Testis (tissue), 3 donors: ENCODE data around the gene CREBRF. TPM values are rescaled to one million over a fixed set of nuclear protein-coding genes. Genes with fewer than 3 reads are reported as not detected.

Experiments
- DNase-seq: peaks from one replicate; pipeline ENCODE4 v3.0.0-alpha.2; 2019
- H3K27ac ChIP-seq, 2 donors: fragments of 200-600 bp; sonication (generic); one replicate each; pipeline ENCODE4 v1.5.1; 2019
- H3K27me3 ChIP-seq: fragments of 200-600 bp; sonication (generic); one replicate; pipeline ENCODE4 v1.5.1; 2019
- H3K36me3 ChIP-seq: fragments of 200-600 bp; sonication (generic); one replicate; pipeline ENCODE4 v1.5.1; 2017; ENCODE audit warnings: low read depth; ENCODE audit errors: missing control alignments
- H3K4me1 ChIP-seq: fragments of 200-600 bp; sonication (generic); one replicate; pipeline ENCODE4 v1.5.1; 2019
- H3K4me3 ChIP-seq, 2 donors: fragments of 200-600 bp; sonication (generic); one replicate each; pipeline ENCODE4 v1.5.1; 2017 to 2019
- H3K9me3 ChIP-seq: fragments of 200-600 bp; sonication (generic); one replicate; pipeline ENCODE4 v1.5.1; 2017
- POLR2A ChIP-seq: fragments of 450-650 bp; IDR thresholded peaks from one replicate; pipeline ENCODE4 v1.6.1; 2017; ENCODE audit warnings: antibody characterized with exemption, mild to moderate bottlenecking, moderate library complexity
- WGBS, 2 donors: methylation state at CpG; one replicate each; pipeline ENCODE4 v1.1.5; 2018; 5-methylcytosine and 5-hydroxymethylcytosine counted together
- intact Hi-C: fragments of 100-400 bp; cut with DNase I; formaldehyde crosslinking; loops from one replicate; pipeline ENCODE4 v1.15.1; 2023; ENCODE audit warnings: low total_unique reads
- polyA plus RNA-seq: library from polyadenylated mRNA; stranded (reverse); fragments of 350-450 nt; fragmentation: Illumina TruSeq; extraction: RNeasy Lipid Tissue Mini Kit (QIAGEN cat#74804); gene quantifications from one replicate; pipeline ENCODE4 v1.2.3, GENCODE V29; 2014; ENCODE audit warnings: low read depth, low replicate concordance; ENCODE audit not compliant: insufficient read depth
- total RNA-seq, 2 donors: library from RNA; depleted of rRNA; stranded (reverse); fragments of >200 nt; gene quantifications; one replicate each; pipeline ENCODE4 v1.2.3, GENCODE V29; 2016
- TF ChIP-seq, protein P1 (sequence below), 3 experiments: fragments of 450-650 bp in 2 of 3; fragments of 200-600 bp in 1 of 3; sonication (generic) in 1 of 3; IDR thresholded peaks; one replicate each; pipeline ENCODE4 v1.5.1; 2016 to 2019; ENCODE audit warnings: antibody characterized with exemption in 3 of 3, mild to moderate bottlenecking in 2 of 3, moderate library complexity in 1 of 3

CREBRF gene
- total and polyA plus RNA-seq, 3 donors from 2014 or later: 24.2 to 58.4 (median 55.6) TPM

DNA sequence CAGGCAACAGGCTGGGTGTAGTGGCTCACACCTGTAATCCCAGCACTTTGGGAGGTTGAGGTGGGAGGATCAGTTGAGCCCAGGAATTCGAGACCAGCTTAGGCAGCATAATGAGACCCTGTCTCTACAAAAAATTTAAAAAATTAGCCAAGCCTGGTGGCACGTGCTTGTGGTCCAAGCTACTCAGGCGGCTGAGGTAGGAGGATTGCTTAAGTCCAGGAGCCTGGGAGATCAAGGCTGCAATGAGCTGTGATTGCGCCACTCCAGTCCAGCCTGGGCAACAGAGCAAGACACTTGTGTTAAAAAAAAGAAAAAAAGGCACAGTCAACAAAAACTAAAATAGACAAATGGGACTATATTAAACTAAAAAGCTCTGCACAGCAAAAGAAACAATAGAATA, 43.3 kb upstream of the CREBRF start:
- no peak overlapping the region for H3K4me3 ChIP-seq
- no peaks in the 10 kb centered on the region for H3K9me3 ChIP-seq
- peaks cover 12% of the 10 kb centered on the region for H3K4me1 ChIP-seq
- DNase-seq: no peak
- no peaks in the 10 kb centered on the region for H3K27me3 ChIP-seq
- no peak overlapping the region for H3K27ac ChIP-seq
- intact Hi-C loops: no loop called here
- WGBS, 2 donors: 88 to 92% methylated on average over 4 of the region's 4 CpGs
- TF ChIP-seq POLR2A: no peak
- TF ChIP-seq, protein P1, sequence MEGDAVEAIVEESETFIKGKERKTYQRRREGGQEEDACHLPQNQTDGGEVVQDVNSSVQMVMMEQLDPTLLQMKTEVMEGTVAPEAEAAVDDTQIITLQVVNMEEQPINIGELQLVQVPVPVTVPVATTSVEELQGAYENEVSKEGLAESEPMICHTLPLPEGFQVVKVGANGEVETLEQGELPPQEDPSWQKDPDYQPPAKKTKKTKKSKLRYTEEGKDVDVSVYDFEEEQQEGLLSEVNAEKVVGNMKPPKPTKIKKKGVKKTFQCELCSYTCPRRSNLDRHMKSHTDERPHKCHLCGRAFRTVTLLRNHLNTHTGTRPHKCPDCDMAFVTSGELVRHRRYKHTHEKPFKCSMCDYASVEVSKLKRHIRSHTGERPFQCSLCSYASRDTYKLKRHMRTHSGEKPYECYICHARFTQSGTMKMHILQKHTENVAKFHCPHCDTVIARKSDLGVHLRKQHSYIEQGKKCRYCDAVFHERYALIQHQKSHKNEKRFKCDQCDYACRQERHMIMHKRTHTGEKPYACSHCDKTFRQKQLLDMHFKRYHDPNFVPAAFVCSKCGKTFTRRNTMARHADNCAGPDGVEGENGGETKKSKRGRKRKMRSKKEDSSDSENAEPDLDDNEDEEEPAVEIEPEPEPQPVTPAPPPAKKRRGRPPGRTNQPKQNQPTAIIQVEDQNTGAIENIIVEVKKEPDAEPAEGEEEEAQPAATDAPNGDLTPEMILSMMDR (IDR thresholded peaks at IDR 0.05): no peak
- H3K36me3 ChIP-seq: no peaks in the 10 kb centered on the region

GRCh38 chr5:173014671-173015070, 41.5 kb upstream of the CREBRF start:
- no peak for TF ChIP-seq POLR2A
- TF ChIP-seq, protein P1 (IDR thresholded peaks at IDR 0.05): no peak
- no peak overlapping the region for H3K4me3 ChIP-seq
- H3K27ac ChIP-seq: no peak overlapping the region
- peaks cover 9% of the 10 kb centered on the region for H3K4me1 ChIP-seq
- intact Hi-C loops: no loop called here
- DNase-seq: no peak
- H3K36me3 ChIP-seq: no peaks in the 10 kb centered on the region
- WGBS, 2 donors: 89 to 92% methylated on average over 4 of the region's 4 CpGs
- H3K27me3 ChIP-seq: no peaks in the 10 kb centered on the region
- H3K9me3 ChIP-seq: no peaks in the 10 kb centered on the region

DNA sequence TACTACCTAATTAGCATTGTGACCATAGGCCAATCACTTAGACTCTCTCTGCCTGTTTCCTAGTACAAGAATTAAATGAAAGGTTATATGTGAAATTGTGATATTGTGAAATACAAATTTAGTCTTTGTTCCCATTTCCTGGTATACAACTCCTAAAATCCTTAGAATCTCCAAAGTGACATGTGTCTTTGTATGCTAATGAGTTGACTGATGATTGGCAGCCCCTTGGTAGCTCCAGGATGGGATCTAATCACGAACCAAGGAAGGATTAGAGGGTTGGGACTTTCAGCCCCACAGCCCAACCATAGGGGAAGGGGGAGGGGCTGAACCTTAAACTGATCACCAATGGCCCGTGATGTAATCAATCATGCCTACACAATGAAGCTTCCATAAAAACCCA, 41.0 kb upstream of the CREBRF start:
- H3K27ac ChIP-seq: peak overlapping the region in 1 of 2 donors; percentile 65
- no peak for DNase-seq

DNA sequence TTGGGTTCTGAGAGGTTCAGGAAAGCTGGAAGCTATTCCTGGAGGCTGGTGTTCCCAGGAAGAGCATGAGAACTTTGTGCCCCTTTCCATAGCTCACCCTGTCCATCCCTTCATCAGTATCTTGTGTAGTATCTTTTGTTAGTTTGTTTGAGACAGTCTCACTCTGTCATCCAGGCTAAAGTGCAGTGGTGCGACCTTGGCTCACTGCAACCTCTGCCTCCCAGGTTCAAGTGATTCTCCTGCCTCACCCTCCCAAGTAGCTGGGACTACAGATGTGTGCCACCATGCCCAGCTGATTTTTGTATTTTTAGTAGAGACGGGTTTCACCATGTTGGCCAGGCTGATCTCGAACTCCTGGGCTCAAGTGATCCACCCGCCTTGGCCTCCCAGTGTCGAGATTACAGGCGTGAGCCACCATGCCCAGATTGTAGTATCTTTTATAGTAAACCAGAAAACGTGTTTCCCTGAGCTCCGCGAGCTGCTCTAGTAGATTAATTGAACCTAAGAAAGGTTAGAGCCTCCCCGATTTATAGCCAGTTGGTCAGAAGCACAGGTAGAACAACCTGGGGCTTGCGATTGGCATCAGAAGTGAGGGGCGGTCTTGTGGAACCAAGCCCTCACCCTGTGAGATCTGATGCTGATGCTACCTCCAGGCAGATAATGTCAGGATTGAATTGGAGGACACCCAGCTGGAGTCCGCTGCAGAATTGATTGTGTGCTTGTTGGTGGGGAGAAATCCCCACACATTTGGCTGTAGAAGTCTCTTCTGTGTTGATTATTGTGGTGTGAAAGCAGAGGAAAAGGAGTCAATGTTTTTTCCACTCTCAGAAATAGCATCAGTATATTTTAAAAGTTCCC, 40.3 kb upstream of the CREBRF start:
- no peak for DNase-seq
- TF ChIP-seq POLR2A: no peak
- TF ChIP-seq, protein P1 (IDR thresholded peaks at IDR 0.05): no peak
- intact Hi-C loops: no loop called here
- Histone ChIP-seq H3K27ac (peak overlapping the region; percentile 35 to 65), H3K4me3 (no peak overlapping the region), H3K4me1 (peaks cover 18% of the 10 kb centered on the region), H3K27me3 (no peaks in the 10 kb centered on the region), H3K36me3 (no peaks in the 10 kb centered on the region), H3K9me3 (no peaks in the 10 kb centered on the region)
- 91 to 92% methylated on average over 12 to 13 of the region's 13 CpGs for WGBS, 2 donors

More for the DNA sequence above, 41.0 kb upstream of the CREBRF start:
- H3K36me3 ChIP-seq: no peaks in the 10 kb centered on the region
- H3K4me1 ChIP-seq: peaks cover 14% of the 10 kb centered on the region
- TF ChIP-seq POLR2A: no peak
- TF ChIP-seq, protein P1 (IDR thresholded peaks at IDR 0.05): no peak
- WGBS, 2 donors: 86 to 96% methylated on average over 2 of the region's 2 CpGs
- intact Hi-C loops: no loop called here
- no peak overlapping the region for H3K4me3 ChIP-seq
- H3K27me3 ChIP-seq: no peaks in the 10 kb centered on the region
- H3K9me3 ChIP-seq: no peaks in the 10 kb centered on the region
